Activated CD8-positive, alpha-beta T cell treated with anti-CD3 and anti-CD28 coated beads, Interleukin-2, amount 10 ng/mL, durations not matched to agents 7 days and 5 days (primary cell): ENCODE data around the gene ZNF865. TPM values are rescaled to one million over a fixed set of nuclear protein-coding genes. Genes with fewer than 3 reads are reported as not detected.

Experiments
- ATAC-seq: fragments of 150-1000 bp; cut with Tn5 transposase; one replicate; pipeline ENCODE4 v1.10.0; 2021; ENCODE audit warnings: moderate library complexity
- CTCF ChIA-PET: fragments of 350-600 bp; sonication (Branson Sonifier 250); formaldehyde crosslinking; loops from one replicate; lab custom pipeline; 2021; ENCODE audit warnings: antibody characterized with exemption; lab: Charles Lee
- POLR2A ChIA-PET: fragments of 350-600 bp; sonication (Branson Sonifier 250); formaldehyde crosslinking; loops from one replicate; lab custom pipeline; 2021; ENCODE audit warnings: antibody characterized with exemption; lab: Charles Lee
- DNase-seq: peaks from one replicate; pipeline ENCODE4 v3.0.0-alpha.2; 2020
- H3K27ac Mint-ChIP-seq: one replicate; pipeline ENCODE4 v1.8.0; 2021; ENCODE audit warnings: mild to moderate bottlenecking, mixed read lengths
- H3K27me3 Mint-ChIP-seq: one replicate; pipeline ENCODE4 v1.8.0; 2021; ENCODE audit warnings: low read depth, mixed read lengths
- H3K36me3 Mint-ChIP-seq: one replicate; pipeline ENCODE4 v1.8.0; 2021; ENCODE audit warnings: low read depth, mixed read lengths
- H3K4me1 Mint-ChIP-seq: one replicate; pipeline ENCODE4 v1.8.0; 2021; ENCODE audit warnings: low read depth, mixed read lengths
- H3K4me3 Mint-ChIP-seq: one replicate; pipeline ENCODE4 v1.8.0; 2021; ENCODE audit warnings: mild to moderate bottlenecking, mixed read lengths
- H3K9me3 Mint-ChIP-seq: one replicate; pipeline ENCODE4 v1.8.0; 2022; ENCODE audit warnings: mixed read lengths; ENCODE audit not compliant: insufficient read depth
- total RNA-seq, 2 experiments: library from RNA; stranded (reverse); gene quantifications; one replicate each; pipeline ENCODE4 v1.2.3, GENCODE V29; 2021

Gene ZNF865
- total RNA-seq, 2 experiments from 2014 or later, result 14.8 to 15.8 TPM

DNA sequence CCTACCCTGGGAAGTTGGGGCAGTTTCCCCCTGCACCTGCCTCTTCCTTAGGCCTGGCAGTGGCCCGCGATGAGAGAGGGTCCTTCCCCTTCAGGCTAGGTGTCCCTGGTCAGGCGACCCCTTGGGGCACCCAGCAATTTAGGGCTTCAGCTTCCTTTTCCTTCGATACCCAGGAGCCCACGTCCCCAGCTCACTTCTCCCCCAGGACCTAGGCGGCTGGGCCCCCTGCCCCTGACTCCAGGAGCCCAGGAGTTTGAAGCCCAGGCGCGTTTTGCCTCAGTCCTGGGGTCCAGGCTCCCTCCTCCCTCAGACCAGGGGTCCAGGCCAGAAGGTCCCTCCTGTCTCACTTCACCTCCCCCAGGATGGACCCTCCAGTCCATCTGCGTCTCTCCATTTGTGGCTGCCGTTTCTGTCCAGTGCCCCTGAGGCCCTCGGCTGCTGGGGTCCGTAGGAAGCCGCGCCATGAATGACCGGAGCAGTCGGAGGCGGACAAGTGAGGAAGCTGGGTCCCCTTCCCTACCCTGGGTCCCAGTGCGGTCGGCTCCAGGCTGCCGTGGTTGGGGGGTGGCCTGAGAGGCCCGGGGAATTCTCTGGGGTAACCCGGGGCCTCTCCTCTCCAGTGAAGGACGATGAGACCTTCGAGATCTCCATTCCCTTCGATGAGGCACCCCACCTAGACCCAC, 43.3 kb downstream of the ZNF865 start:
- DNase-seq, result no peak
- Mint-ChIP-seq H3K36me3 (peaks cover 22% of the 10 kb centered on the region), H3K27ac (peak overlapping the region; percentile 68), H3K4me1 (peaks cover 40% of the 10 kb centered on the region), H3K27me3 (no peaks in the 10 kb centered on the region), H3K9me3 (no peaks in the 10 kb centered on the region), H3K4me3 (peak overlapping the region; percentile 75)
- CTCF ChIA-PET, result interaction anchor here (1.4 to 4.7 kb wide), 3 partner anchors 9 to 16 kb away, joined by 3 to 39 read pairs (median 4); no protein-coding TSS in a partner anchor
- POLR2A ChIA-PET, result interaction anchor here (0.8 to 2.0 kb wide), 3 partner anchors 11 to 13 kb away, joined by 3 to 8 read pairs (median 3); no protein-coding TSS in a partner anchor
- no peak for ATAC-seq

GRCh38 chr19:55649268-55650125, 44.0 kb downstream of the ZNF865 start:
- ChIA-PET CTCF (interaction anchor here (1.4 to 4.7 kb wide), 3 partner anchors 10 to 17 kb away, joined by 3 to 39 read pairs (median 4); no protein-coding TSS in a partner anchor), POLR2A (interaction anchor here (0.8 to 0.9 kb wide), 3 partner anchors 12 to 14 kb away, joined by 3 read pairs; no protein-coding TSS in a partner anchor)
- H3K9me3 Mint-ChIP-seq, result no peaks in the 10 kb centered on the region
- H3K4me1 Mint-ChIP-seq, result peaks cover 39% of the 10 kb centered on the region
- peaks cover 22% of the 10 kb centered on the region for H3K36me3 Mint-ChIP-seq
- H3K4me3 Mint-ChIP-seq, result peak overlapping the region; percentile 75
- ATAC-seq (no peak), DNase-seq (no peak)
- peak overlapping the region; percentile 77 for H3K27ac Mint-ChIP-seq
- no peaks in the 10 kb centered on the region for H3K27me3 Mint-ChIP-seq

DNA sequence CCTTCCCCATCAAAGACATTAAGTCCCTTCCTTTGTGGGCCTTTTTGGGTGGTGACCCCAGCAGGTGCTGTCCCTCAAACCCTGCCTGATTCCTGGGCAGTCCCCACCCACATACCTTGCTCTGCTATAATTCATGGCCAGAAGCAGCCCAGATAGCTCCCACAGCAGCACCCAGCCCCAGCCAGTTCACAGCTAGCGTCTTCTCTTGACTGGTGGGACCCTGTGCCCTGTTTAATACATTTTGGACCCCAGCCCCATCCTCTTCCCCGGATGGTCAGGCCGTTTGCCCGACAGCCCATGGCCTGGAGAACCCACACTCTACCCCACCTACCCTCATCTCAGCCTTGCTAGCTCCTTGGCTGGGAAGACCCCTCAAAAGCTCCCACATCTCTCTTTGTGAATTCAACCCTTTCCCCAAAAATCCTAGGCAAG, 44.7 kb downstream of the ZNF865 start:
- H3K27me3 Mint-ChIP-seq, result no peaks in the 10 kb centered on the region
- DNase-seq, result no peak
- peaks cover 34% of the 10 kb centered on the region for H3K4me1 Mint-ChIP-seq
- ChIA-PET POLR2A (interaction anchor here (0.8 kb wide), 1 partner anchor 13 kb away, joined by 3 read pairs; no protein-coding TSS in a partner anchor), CTCF (interaction anchor here (2.0 to 4.7 kb wide), 2 partner anchors 10 to 18 kb away, joined by 4 to 39 read pairs; no protein-coding TSS in a partner anchor)
- ATAC-seq, result no peak
- H3K9me3 Mint-ChIP-seq, result no peaks in the 10 kb centered on the region
- peaks cover 22% of the 10 kb centered on the region for H3K36me3 Mint-ChIP-seq
- peak overlapping the region; percentile 13 for H3K4me3 Mint-ChIP-seq
- H3K27ac Mint-ChIP-seq, result peak overlapping the region; percentile 41

DNA sequence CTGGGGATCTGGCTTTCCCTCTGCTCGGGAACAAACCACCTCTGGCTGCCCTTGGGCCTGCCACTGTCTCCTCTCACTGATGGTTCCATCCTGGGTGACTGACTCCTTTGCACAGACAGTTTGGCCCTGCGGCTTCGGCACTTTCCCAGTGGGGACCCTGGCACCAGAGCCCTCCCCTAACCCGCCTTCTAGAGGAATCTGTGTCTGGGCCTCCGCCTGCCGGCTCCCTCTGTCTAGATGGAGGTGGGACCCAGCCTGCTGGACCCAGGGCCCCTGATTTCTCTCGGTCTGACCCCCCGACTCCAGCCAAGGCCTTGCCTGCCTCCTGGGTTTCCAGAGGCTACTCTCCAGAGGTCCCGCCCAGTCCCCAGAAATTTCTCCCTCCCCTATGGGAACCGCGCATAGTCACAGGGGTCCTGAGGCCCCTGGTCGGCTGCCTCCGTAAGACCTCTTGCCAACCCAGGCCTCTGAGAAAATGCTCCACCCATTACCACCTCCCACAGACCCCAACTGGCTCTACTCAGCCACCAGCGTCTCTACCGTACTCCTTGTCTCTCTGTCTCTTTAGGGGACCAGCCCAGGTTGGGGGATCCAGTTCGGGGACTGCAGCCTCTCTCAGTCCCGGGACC, 45.3 kb downstream of the ZNF865 start:
- no peaks in the 10 kb centered on the region for H3K27me3 Mint-ChIP-seq
- CTCF ChIA-PET, result interaction anchor here (4.7 kb wide), 1 partner anchor 18 kb away, joined by 39 read pairs; no protein-coding TSS in a partner anchor
- no peak for DNase-seq
- H3K27ac Mint-ChIP-seq, result no peak overlapping the region
- H3K36me3 Mint-ChIP-seq, result peaks cover 18% of the 10 kb centered on the region
- POLR2A ChIA-PET, result interaction anchor here (0.8 kb wide), 1 partner anchor 14 kb away, joined by 3 read pairs; no protein-coding TSS in a partner anchor
- H3K9me3 Mint-ChIP-seq, result no peaks in the 10 kb centered on the region
- peaks cover 29% of the 10 kb centered on the region for H3K4me1 Mint-ChIP-seq
- no peak for ATAC-seq
- H3K4me3 Mint-ChIP-seq, result peak overlapping the region; percentile 10

DNA sequence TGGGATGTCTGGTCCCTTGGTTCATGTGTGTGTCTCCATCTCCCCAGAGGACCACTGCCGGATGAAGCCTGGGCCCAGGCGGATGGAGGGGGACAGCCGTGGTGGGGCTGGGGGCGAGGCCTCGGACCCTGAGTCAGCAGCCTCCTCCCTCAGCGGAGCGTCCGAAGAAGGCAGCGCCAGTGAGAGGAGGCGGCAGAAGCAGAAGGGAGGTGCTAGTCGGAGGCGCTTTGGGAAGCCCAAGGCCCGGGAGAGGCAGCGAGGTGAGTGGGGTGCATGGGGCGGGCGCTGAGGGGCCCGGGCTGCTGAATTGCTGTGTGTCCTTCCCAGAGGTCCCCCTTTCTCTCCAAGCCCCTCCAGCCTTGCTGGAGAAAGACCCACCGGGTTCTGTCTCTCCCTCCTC, 45.8 kb downstream of the ZNF865 start:
- Mint-ChIP-seq H3K27ac (no peak overlapping the region), H3K4me1 (peaks cover 34% of the 10 kb centered on the region), H3K27me3 (no peaks in the 10 kb centered on the region), H3K36me3 (peaks cover 23% of the 10 kb centered on the region), H3K4me3 (no peak overlapping the region), H3K9me3 (no peaks in the 10 kb centered on the region)
- ATAC-seq, result no peak
- CTCF ChIA-PET, result no interaction called here
- POLR2A ChIA-PET, result no interaction called here
- no peak for DNase-seq

DNA sequence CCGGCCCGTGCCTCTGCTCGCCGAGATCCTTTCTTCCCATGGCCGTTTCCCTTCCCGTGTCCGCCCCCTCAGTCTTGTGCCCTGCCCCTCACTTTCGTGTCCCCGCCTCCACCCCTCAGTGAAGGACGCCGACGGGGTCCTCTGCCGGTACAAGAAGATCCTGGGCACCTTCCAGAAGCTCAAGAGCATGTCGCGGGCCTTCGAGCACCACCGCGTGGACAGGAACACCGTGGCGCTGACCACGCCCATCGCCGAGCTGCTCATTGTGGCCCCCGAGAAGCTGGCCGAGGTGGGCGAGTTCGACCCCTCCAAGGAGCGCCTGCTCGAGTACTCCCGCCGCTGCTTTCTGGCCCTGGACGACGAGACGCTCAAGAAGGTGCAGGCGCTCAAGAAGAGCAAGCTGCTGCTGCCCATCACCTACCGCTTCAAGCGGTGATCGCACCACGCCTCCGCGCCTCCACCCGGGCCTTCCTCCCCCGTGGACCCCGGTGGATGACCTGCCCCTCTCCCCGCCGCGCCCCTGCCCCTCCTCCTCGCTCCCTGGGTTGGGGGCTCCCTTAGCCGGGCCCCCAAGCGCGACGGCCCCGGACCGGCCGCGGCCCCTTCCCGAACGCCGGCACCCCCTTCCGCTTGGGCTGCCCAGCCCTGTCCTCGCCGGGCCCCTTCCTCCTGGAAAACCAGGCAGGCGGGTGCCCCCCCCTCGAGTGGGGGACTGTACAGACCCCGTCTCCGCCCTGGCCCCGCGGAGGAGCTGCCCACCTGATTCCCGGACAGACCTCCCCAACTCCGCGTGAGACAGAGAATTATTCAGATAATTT, 47.1 kb downstream of the ZNF865 start:
- ChIA-PET POLR2A (interaction anchor here (0.6 to 1.4 kb wide), 3 partner anchors 10 to 21 kb away, joined by 3 to 5 read pairs (median 3); no protein-coding TSS in a partner anchor), CTCF (interaction anchor here (0.7 to 1.8 kb wide), 6 partner anchors 12 to 47 kb away, joined by 3 to 10 read pairs (median 4); partner anchors contain the start of gene ZNF865)
- Mint-ChIP-seq H3K27me3 (no peaks in the 10 kb centered on the region), H3K36me3 (peaks cover 30% of the 10 kb centered on the region), H3K27ac (no peak overlapping the region), H3K4me3 (peak overlapping the region; percentile 13), H3K4me1 (peaks cover 39% of the 10 kb centered on the region), H3K9me3 (no peaks in the 10 kb centered on the region)
- DNase-seq (no peak), ATAC-seq (no peak)

GRCh38 chr19:55653651-55654322, 48.3 kb downstream of the ZNF865 start:
- Mint-ChIP-seq H3K27ac (peak overlapping the region; percentile 94), H3K4me1 (peaks cover 43% of the 10 kb centered on the region), H3K36me3 (peaks cover 36% of the 10 kb centered on the region), H3K9me3 (no peaks in the 10 kb centered on the region), H3K4me3 (peak overlapping the region; percentile 83), H3K27me3 (no peaks in the 10 kb centered on the region)
- DNase-seq (peak; percentile 98), ATAC-seq (peak; percentile 54)
- ChIA-PET CTCF (interaction anchor here (0.6 to 1.8 kb wide), 32 partner anchors 8 to 1517 kb away, joined by 3 to 33 read pairs (median 4); partner anchors contain the start of genes CNOT3, FIZ1, NAT14 and ZNF581), POLR2A (interaction anchor here (0.7 to 1.4 kb wide), 13 partner anchors 9 to 1516 kb away, joined by 3 to 7 read pairs (median 4); partner anchors contain the start of genes CNOT3, FIZ1, PPP1R12C and UBE2S)

DNA sequence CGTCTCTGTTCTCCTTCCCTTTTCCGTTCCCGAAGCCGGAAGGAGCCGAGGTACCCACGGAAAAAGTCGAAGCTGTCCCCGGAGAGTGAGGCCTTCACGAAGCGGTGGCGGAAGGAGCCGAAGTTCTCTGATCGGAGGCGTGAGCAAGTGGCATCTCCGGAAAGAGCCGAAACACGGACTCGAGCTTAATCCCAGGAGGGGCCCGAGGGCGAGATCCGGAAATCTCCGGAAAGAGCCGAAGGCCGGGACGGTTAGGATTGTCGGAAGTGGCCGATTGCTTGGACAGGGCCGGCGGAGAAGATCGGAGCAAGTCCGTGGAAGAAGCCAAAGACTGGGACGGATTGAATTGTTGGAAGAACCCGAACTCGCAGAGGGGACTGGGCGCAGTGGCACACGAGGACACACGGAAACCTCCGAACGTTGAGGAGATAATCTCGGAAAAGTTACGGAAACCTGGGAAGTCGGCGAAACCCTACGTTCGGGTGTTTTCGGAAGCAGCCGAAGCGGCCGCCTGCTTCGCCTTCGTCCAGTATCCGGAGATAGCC, 48.9 kb downstream of the ZNF865 start:
- peak; percentile 83 for ATAC-seq
- CTCF ChIA-PET, result interaction anchor here (0.6 to 1.6 kb wide), 28 partner anchors 9 to 1517 kb away, joined by 3 to 33 read pairs (median 4); partner anchors contain the start of genes CNOT3, FIZ1, NAT14 and ZNF581

DNA sequence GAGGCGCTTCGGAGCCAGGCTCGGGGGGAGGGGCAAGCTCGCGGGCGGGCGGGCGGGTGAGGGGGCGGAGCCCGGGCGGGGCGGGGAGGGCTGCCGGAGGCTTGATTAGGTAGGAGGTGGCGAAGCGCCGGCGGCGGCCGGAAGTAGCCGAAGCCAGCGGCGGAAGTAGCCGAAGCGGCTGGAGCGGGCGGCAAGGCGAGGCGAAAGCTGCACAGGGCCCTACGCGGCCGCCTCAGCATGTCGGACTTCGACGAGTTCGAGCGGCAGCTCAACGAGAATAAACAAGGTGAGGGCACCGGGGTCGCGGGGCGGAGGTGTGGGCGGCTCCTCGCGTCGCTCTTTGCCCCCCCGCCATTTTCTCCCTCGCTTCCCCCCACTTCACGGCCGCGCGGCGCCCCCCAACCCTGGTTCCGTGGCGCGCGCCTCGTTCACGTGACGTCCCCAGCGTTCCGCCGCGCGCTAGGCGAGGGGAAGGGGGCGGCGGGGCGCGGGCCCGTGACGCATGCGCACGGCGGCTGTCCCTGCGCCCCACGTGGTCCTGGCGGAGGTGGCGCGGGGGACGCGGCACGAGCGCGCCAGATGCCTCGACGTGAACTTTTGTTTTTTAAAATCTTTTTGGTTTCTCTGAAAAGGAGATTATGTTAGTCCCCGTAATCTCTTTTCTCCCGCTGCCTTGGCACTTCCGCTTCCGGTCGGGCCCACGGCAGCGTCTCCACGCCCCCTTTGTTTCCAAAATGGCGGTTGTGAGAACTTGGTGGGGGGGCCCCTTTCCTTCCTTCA, 49.6 kb downstream of the ZNF865 start, which contains the start of gene U2AF2:
Gene U2AF2, plus strand, starts transcription at position 168 of the 780 bp plus-strand sequence. Its CDS starts 70 bp downstream, at position 238.
- no peaks in the 10 kb centered on the region for H3K27me3 Mint-ChIP-seq
- ChIA-PET CTCF (interaction anchor here (0.6 to 1.6 kb wide), 28 partner anchors 10 to 1518 kb away, joined by 3 to 33 read pairs (median 4); partner anchors contain the start of genes CNOT3, FIZ1, NAT14 and ZNF581), POLR2A (interaction anchor here (0.8 to 1.4 kb wide), 13 partner anchors 10 to 537 kb away, joined by 3 to 7 read pairs (median 4); partner anchors contain the start of genes EPN1, FIZ1, PPP1R12C and UBE2S)
- H3K27ac Mint-ChIP-seq, result peak within 1 kb of the TSS; percentile 97
- ATAC-seq (peak; percentile 58), DNase-seq (peak; percentile 96)
- peaks cover 43% of the 10 kb centered on the region for H3K4me1 Mint-ChIP-seq
- H3K36me3 Mint-ChIP-seq, result peaks cover 44% of the 10 kb centered on the region
- H3K4me3 Mint-ChIP-seq, result peak within 1 kb of the TSS; percentile 83
- H3K9me3 Mint-ChIP-seq, result no peaks in the 10 kb centered on the region

More for the DNA sequence above, 48.9 kb downstream of the ZNF865 start:
- POLR2A ChIA-PET, result interaction anchor here (0.7 to 1.4 kb wide), 14 partner anchors 9 to 1517 kb away, joined by 3 to 7 read pairs (median 4); partner anchors contain the start of genes CNOT3, EPN1, FIZ1 and PPP1R12C
- Mint-ChIP-seq H3K27ac (peak overlapping the region; percentile 94), H3K4me1 (peaks cover 43% of the 10 kb centered on the region), H3K9me3 (no peaks in the 10 kb centered on the region), H3K36me3 (peaks cover 37% of the 10 kb centered on the region), H3K27me3 (no peaks in the 10 kb centered on the region), H3K4me3 (peak overlapping the region; percentile 83)
- peak; percentile 100 for DNase-seq
